ENCODE measurements around the gene HEMK1. TPM values are rescaled to one million over a fixed set of nuclear protein-coding genes. Genes with fewer than 3 reads are reported as not detected.

Gene HEMK1
- total and polyA plus RNA-seq, 4 donors: 11.0 to 21.3 (median 15.1) TPM

DNA sequence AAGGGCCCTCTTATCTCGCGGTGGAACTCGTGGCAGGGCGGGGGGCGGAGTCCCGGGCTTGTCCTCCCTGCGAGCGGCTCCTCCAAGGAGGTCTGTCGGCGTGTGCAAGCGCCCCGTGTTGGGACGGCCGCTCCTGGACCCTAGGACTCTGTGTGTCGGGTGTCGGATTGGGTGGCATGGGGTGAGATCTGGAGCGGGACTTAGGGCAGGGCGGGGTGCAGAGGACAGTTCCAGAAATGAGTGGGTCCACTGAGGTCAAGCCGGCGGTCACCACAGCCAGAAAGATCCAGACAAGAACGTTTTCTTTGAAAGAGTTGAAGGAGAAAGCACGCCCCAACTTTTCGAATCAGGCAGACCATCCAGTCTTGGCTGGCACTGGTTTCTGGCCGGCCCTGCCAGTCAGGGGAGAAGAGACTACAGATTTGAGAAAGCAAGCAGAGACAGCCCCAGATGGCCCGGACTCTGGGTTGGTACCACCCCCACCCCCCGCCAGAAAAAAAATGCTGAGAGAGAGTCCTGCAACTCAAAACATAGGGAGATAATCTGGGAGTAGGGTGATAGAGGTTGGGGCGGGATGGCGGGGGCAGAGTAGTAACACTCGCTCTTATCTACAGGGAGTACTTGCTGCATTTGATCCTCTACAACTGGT, 43.0 kb downstream of the HEMK1 start:
- no peak overlapping the region for H3K27ac ChIP-seq (ENCODE audit: low read depth in 1 of 2, low read length in 2 of 2)
- DNase-seq (no peak), ATAC-seq (ENCODE audit: low FRiP score) (no peak)
- intact Hi-C loops (cut with DNase I): loop anchor here in 1 of 2 donors (5.0 kb wide), 2 partner anchors 95 to 260 kb away; partner anchors contain the start of genes CYB561D2 and NPRL2
- H3K27me3 ChIP-seq (ENCODE audit: control insufficient read depth in 1 of 2, insufficient read depth in 2 of 2, low read length in 1 of 2): no peaks in the 10 kb centered on the region
- H3K9me3 ChIP-seq (ENCODE audit: control insufficient read depth, low read length): no peaks in the 10 kb centered on the region
- H3K36me3 ChIP-seq (ENCODE audit: control insufficient read depth in 1 of 2, insufficient read depth in 2 of 2, low read length in 1 of 2): no peaks in the 10 kb centered on the region
- H3K4me1 ChIP-seq (ENCODE audit: control insufficient read depth in 1 of 2, insufficient read depth in 2 of 2, low read length in 2 of 2): no peaks in the 10 kb centered on the region
- H3K4me3 ChIP-seq (ENCODE audit: low read length in 2 of 2): peak overlapping the region; percentile 7 to 61
- WGBS, 2 donors: 2 to 3% methylated on average over 29 of the region's 29 CpGs

DNA sequence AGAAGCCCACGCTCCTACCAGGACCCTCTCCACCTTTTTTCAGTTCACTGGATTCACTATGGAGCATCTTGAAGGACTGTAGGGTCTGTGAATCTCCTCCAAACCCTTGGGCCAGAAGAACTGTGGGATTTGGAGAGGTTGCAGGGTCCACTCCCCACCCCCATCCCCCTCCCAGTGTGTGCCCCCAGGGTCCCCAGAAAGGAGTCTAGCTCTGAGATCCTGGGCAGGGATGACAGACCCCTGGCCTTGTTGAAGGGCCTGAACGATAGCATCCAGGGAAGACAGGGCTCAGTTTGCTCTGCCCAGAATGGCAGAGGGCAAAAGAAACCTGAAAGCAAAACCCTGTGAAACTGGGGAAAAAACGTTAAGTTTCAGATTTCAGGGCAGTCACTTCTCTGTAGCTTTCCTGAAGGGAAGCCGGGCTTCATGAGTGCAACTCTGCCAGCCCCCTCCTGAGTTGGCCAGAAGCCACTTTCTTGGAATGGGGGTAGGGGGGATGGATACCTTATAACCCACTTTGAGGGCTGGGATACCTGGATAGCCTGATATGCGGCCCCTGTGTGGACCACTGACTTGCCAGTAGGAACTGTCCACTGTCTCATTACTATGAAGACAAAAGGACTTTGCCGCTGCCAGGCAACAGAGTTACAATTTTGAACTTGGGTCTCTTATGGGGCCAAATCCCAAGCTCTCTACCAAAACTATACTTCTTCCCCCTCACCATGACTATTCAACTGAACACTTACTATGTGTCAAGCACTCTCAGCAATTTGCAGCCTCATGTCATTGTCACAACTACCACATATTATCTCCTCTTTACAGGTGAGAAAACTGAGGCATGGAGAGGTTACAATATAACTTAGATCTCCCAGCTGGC, 43.9 kb downstream of the HEMK1 start:
- H3K27me3 ChIP-seq (ENCODE audit: control insufficient read depth in 1 of 2, insufficient read depth in 2 of 2, low read length in 1 of 2): no peaks in the 10 kb centered on the region
- no peak overlapping the region for H3K27ac ChIP-seq (ENCODE audit: low read depth in 1 of 2, low read length in 2 of 2)
- 61 to 64% methylated on average over 6 of the region's 6 CpGs for WGBS, 2 donors
- no peaks in the 10 kb centered on the region for H3K36me3 ChIP-seq (ENCODE audit: control insufficient read depth in 1 of 2, insufficient read depth in 2 of 2, low read length in 1 of 2)
- intact Hi-C loops (cut with DNase I): loop anchor here in 1 of 2 donors (5.0 kb wide), 2 partner anchors 96 to 261 kb away; partner anchors contain the start of genes CYB561D2 and NPRL2
- no peak for ATAC-seq (ENCODE audit: low FRiP score)
- H3K4me1 ChIP-seq (ENCODE audit: control insufficient read depth in 1 of 2, insufficient read depth in 2 of 2, low read length in 2 of 2): no peaks in the 10 kb centered on the region
- no peak for DNase-seq
- no peak overlapping the region for H3K4me3 ChIP-seq (ENCODE audit: low read length in 2 of 2)
- H3K9me3 ChIP-seq (ENCODE audit: control insufficient read depth, low read length): no peaks in the 10 kb centered on the region

DNA sequence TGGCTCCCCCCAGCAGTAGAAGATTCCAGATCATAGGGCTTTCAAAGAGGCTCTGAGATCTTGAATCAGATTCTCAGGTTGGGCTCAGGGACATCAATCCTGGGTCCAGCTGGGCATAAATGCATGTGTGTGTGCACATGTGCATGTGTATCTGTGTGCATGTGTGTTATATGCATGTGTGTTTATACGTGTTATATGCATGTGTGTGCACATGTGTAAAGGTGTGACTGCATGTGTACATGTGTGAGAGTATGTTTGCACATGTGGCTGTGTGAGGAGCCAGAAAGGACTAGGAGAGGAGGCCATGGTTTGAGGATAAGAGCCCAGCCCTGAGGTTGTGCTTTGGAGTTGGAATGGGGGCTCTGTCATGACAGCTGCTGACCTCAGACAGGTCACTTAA, 45.9 kb downstream of the HEMK1 start:
- Histone ChIP-seq H3K27me3 (ENCODE audit: control insufficient read depth in 1 of 2, insufficient read depth in 2 of 2, low read length in 1 of 2) (no peaks in the 10 kb centered on the region), H3K9me3 (ENCODE audit: control insufficient read depth, low read length) (no peaks in the 10 kb centered on the region), H3K36me3 (ENCODE audit: control insufficient read depth in 1 of 2, insufficient read depth in 2 of 2, low read length in 1 of 2) (no peaks in the 10 kb centered on the region), H3K4me3 (ENCODE audit: low read length in 2 of 2) (no peak overlapping the region), H3K4me1 (ENCODE audit: control insufficient read depth in 1 of 2, insufficient read depth in 2 of 2, low read length in 2 of 2) (no peaks in the 10 kb centered on the region), H3K27ac (ENCODE audit: low read depth in 1 of 2, low read length in 2 of 2) (no peak overlapping the region)
- ATAC-seq (ENCODE audit: low FRiP score): no peak
- 61 to 71% methylated on average over 1 of the region's 1 CpG for WGBS, 2 donors
- DNase-seq: no peak
- intact Hi-C loops (cut with DNase I): loop anchor here (5.0 kb wide), 2 partner anchors 757 to 772 kb away; partner anchors contain the start of gene MANF (in 1 of the 2)

DNA sequence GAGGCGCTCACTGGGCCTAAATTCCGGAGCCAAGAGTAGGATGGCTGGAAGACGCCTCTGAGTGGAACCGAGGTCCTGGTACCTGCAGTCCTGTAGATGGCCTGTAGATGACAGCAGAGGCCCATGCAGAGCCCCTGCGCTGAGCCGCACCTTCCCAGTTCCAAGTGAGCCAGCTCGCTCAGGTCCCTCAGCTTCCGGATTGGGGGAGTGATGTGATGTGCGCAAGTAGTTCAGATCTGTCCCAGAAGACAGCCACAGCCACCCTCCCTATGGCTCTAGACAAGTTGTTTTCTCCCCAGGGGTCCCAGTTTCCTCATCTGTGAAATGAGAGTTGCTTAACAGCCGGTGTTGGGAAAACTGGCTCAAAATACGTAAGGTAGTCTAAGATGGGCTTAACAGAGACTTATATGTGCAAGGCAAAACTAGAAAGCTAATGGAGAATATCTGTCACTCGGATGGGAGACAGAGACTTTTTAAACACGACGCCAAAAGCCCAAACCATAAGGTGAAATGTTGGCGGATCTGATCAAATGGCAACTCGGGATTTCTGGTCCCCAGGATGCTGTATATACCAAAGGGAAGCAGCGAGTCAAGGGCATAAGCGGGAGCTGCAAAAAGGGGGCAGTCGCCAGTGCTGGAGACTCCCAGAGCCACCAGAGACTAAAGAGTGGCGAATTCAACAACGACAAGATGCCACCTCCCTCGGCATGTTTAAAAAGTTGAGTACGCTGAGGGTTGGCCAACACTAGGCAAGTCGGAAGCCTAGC, 46.9 kb downstream of the HEMK1 start:
- intact Hi-C loops (cut with DNase I): loop anchor here (1.0 to 5.0 kb wide), 3 partner anchors 756 to 771 kb away; partner anchors contain the start of gene MANF (in 1 of the 2)
- H3K27me3 ChIP-seq (ENCODE audit: control insufficient read depth in 1 of 2, insufficient read depth in 2 of 2, low read length in 1 of 2): no peaks in the 10 kb centered on the region
- 1% methylated on average over 24 of the region's 24 CpGs for WGBS, 2 donors
- ATAC-seq (ENCODE audit: low FRiP score) (peak; percentile 83), DNase-seq (peak; percentile 87 to 93)
- H3K36me3 ChIP-seq (ENCODE audit: control insufficient read depth in 1 of 2, insufficient read depth in 2 of 2, low read length in 1 of 2): no peaks in the 10 kb centered on the region
- no peaks in the 10 kb centered on the region for H3K9me3 ChIP-seq (ENCODE audit: control insufficient read depth, low read length)
- H3K27ac ChIP-seq (ENCODE audit: low read depth in 1 of 2, low read length in 2 of 2): peak overlapping the region in 1 of 2 donors; percentile 64
- H3K4me1 ChIP-seq (ENCODE audit: control insufficient read depth in 1 of 2, insufficient read depth in 2 of 2, low read length in 2 of 2): no peaks in the 10 kb centered on the region
- H3K4me3 ChIP-seq (ENCODE audit: low read length in 2 of 2): peak overlapping the region; percentile 51 to 63

DNA sequence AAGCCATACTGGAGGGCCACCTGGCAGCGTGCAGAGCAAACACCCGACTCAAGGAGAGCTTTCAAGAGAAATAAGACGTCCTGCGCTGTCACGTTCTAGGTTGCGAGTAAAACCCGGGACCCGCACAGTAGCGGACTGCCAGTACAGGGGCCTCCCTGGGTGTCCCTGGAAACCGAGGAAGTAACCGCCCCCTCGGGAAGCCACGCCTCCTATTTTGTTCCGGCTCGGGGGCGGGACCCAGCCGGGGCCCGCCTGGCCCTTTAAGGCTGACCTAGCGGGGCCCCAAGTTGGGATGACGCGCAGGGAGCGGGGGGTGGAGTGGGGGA, 47.4 kb downstream of the HEMK1 start:
- Histone ChIP-seq H3K9me3 (ENCODE audit: control insufficient read depth, low read length) (no peaks in the 10 kb centered on the region), H3K4me3 (ENCODE audit: low read length in 2 of 2) (peak overlapping the region; percentile 51 to 63), H3K27me3 (ENCODE audit: control insufficient read depth in 1 of 2, insufficient read depth in 2 of 2, low read length in 1 of 2) (no peaks in the 10 kb centered on the region), H3K4me1 (ENCODE audit: control insufficient read depth in 1 of 2, insufficient read depth in 2 of 2, low read length in 2 of 2) (no peaks in the 10 kb centered on the region), H3K27ac (ENCODE audit: low read depth in 1 of 2, low read length in 2 of 2) (peak overlapping the region in 1 of 2 donors; percentile 64), H3K36me3 (ENCODE audit: control insufficient read depth in 1 of 2, insufficient read depth in 2 of 2, low read length in 1 of 2) (no peaks in the 10 kb centered on the region)
- intact Hi-C loops (cut with DNase I): loop anchor here (1.0 to 5.0 kb wide), 3 partner anchors 756 to 771 kb away; partner anchors contain the start of gene MANF (in 1 of the 2)
- DNase-seq (peak; percentile 96 to 97), ATAC-seq (ENCODE audit: low FRiP score) (peak; percentile 93)
- 0% methylated on average over 17 to 22 of the region's 22 CpGs for WGBS, 2 donors

DNA sequence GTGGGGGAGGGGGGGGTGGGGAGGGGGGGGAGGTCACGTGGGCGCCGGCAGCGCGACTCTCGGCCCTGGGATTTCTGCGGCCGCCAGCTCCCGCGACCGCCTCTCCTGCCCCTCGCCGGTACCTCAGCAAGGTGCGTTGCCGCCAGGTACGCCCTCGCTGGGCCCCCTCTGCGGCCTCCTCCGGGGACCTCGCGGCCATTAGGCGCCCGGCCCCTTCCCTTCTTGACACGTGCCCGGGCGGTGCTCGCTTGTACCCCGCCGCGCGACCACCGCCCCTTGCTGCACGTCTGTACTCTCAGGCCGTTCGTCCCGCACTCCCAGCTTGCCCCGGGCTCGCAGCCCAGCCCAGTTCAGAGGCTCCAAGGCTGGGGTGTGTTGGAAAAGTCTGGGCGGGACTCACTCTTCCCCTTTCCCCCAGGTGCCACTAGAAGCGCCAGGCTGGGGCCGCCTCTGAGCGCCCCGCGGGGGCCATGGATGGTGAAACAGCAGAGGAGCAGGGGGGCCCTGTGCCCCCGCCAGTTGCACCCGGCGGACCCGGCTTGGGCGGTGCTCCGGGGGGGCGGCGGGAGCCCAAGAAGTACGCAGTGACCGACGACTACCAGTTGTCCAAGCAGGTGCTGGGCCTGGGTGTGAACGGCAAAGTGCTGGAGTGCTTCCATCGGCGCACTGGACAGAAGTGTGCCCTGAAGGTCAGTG, 47.9 kb downstream of the HEMK1 start, which contains the start of gene MAPKAPK3:
Gene MAPKAPK3, plus strand, starts transcription at position 56 of the 696 bp plus-strand sequence. Its CDS starts 415 bp downstream, at position 471.
- 1 to 3% methylated on average over 31 to 58 of the region's 58 CpGs for WGBS, 2 donors
- H3K4me3 ChIP-seq (ENCODE audit: low read length in 2 of 2): peak within 1 kb of the TSS; percentile 51 to 63
- DNase-seq (peak; percentile 67 to 86), ATAC-seq (ENCODE audit: low FRiP score) (peak; percentile 39)
- H3K4me1 ChIP-seq (ENCODE audit: control insufficient read depth in 1 of 2, insufficient read depth in 2 of 2, low read length in 2 of 2): no peaks in the 10 kb centered on the region
- H3K9me3 ChIP-seq (ENCODE audit: control insufficient read depth, low read length): no peaks in the 10 kb centered on the region
- H3K36me3 ChIP-seq (ENCODE audit: control insufficient read depth in 1 of 2, insufficient read depth in 2 of 2, low read length in 1 of 2): no peaks in the 10 kb centered on the region
- intact Hi-C loops (cut with DNase I): loop anchor here (5.0 kb wide), 2 partner anchors 755 to 770 kb away; partner anchors contain the start of gene MANF (in 1 of the 2)
- H3K27ac ChIP-seq (ENCODE audit: low read depth in 1 of 2, low read length in 2 of 2): peak within 1 kb of the TSS in 1 of 2 donors; percentile 64
- no peaks in the 10 kb centered on the region for H3K27me3 ChIP-seq (ENCODE audit: control insufficient read depth in 1 of 2, insufficient read depth in 2 of 2, low read length in 1 of 2)

DNA sequence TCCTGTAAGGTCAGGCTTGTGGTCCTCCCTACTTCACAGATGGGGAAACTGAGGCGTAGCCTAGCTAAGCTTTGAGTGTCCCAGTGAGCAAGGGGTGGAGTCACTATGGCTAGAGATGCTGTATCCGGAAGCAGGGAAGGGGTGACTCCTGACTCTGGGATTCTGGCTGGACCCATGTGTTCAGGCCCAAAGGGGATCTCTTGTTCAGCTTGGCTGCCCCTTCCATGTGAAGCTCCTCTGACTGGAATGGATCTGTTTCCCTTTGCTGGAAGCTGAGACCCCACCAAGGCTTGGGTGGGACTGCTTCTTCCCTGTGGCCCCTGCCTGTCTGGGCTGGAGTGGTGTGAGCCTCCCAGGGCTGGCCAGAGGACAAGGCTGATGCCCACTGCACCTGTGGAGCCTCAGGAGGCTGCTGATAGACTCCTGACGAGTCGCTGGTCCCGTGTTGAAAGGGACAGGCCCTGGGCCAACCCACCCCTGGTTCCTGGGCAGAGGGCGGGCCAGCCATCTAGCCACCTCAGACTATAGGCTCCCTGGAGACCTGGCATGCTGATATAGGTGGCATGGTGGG, 48.7 kb downstream of the HEMK1 start:
- H3K36me3 ChIP-seq (ENCODE audit: control insufficient read depth in 1 of 2, insufficient read depth in 2 of 2, low read length in 1 of 2): no peaks in the 10 kb centered on the region
- DNase-seq (no peak), ATAC-seq (ENCODE audit: low FRiP score) (no peak)
- peak overlapping the region in 1 of 2 donors; percentile 51 for H3K4me3 ChIP-seq (ENCODE audit: low read length in 2 of 2)
- WGBS, 2 donors: 75 to 83% methylated on average over 6 of the region's 6 CpGs
- H3K27ac ChIP-seq (ENCODE audit: low read depth in 1 of 2, low read length in 2 of 2): no peak overlapping the region
- H3K27me3 ChIP-seq (ENCODE audit: control insufficient read depth in 1 of 2, insufficient read depth in 2 of 2, low read length in 1 of 2): no peaks in the 10 kb centered on the region
- no peaks in the 10 kb centered on the region for H3K9me3 ChIP-seq (ENCODE audit: control insufficient read depth, low read length)
- intact Hi-C loops (cut with DNase I): loop anchor here (5.0 kb wide), 2 partner anchors 754 to 769 kb away; partner anchors contain the start of gene MANF (in 1 of the 2)
- no peaks in the 10 kb centered on the region for H3K4me1 ChIP-seq (ENCODE audit: control insufficient read depth in 1 of 2, insufficient read depth in 2 of 2, low read length in 2 of 2)

Data from aorta (tissue), 5 donors.